ENCODE measurements around the gene RNASE13. TPM values are rescaled to one million over a fixed set of nuclear protein-coding genes. Genes with fewer than 3 reads are reported as not detected.

Gene RNASE13
- total RNA-seq, 1 donor from 2014 or later: not detected

Small RNA genes within 50 kb of the gene (microRNA-seq; reads per million reads assigned to microRNA genes)
- not detected for gene MIR6717

Other genes with a start within 250 kb of the RNASE13 start
- gene RNASE1, start 232.0 kb downstream of the RNASE13 start, total RNA-seq: 13.1 to 14.8 TPM (median 13.3 TPM) in 3 replicates
- gene RNASE3, start 143.4 kb downstream of the RNASE13 start, total RNA-seq: not detected in 3 replicates
- not detected in 3 replicates for gene RNASE2, start 79.3 kb downstream of the RNASE13 start, total RNA-seq
- 72.4 to 78.7 TPM (median 73.4 TPM) in 3 replicates for gene METTL17, start 44.8 kb downstream of the RNASE13 start, total RNA-seq
- gene SLC39A2, start 35.5 kb downstream of the RNASE13 start, total RNA-seq: 2.7 to 3.3 TPM (median 3.1 TPM) in 3 replicates
- gene NDRG2, start 9.7 kb downstream of the RNASE13 start, total RNA-seq: 104 to 105 TPM (median 104 TPM) in 3 replicates
- 0.47 to 0.58 TPM in 2 of 3 replicates, not detected in the other for gene TPPP2, start 4.6 kb downstream of the RNASE13 start, total RNA-seq
- gene RNASE7, start 7.6 kb upstream of the RNASE13 start, total RNA-seq: 0.29 to 0.66 TPM (median 0.34 TPM) in 3 replicates
- not detected in 3 replicates for gene RNASE8, start 23.0 kb upstream of the RNASE13 start, total RNA-seq
- gene ARHGEF40, start 35.5 kb upstream of the RNASE13 start, total RNA-seq: 83.2 to 96.2 TPM (median 83.5 TPM) in 3 replicates
- gene ZNF219, start 63.8 kb upstream of the RNASE13 start, total RNA-seq: 73.3 to 79.3 TPM (median 75.2 TPM) in 3 replicates
- 1.3 to 1.9 TPM (median 1.6 TPM) in 3 replicates for gene TMEM253, start 66.3 kb upstream of the RNASE13 start, total RNA-seq
- gene OR5AU1, start 121.3 kb upstream of the RNASE13 start, total RNA-seq: not detected in 3 replicates
- 669 to 698 TPM (median 675 TPM) in 3 replicates for gene HNRNPC, start 234.6 kb upstream of the RNASE13 start, total RNA-seq
- gene RPGRIP1, start 245.3 kb upstream of the RNASE13 start, total RNA-seq: 0.29 to 0.35 TPM (median 0.29 TPM) in 3 replicates

All from mesothelial cell of epicardium (in vitro differentiated cells).